Neural progenitor cell (in vitro differentiated cells): ENCODE measurements around the gene ATXN10. TPM values are rescaled to one million over a fixed set of nuclear protein-coding genes. Genes with fewer than 3 reads are reported as not detected.
"Not testable (repeated sequence)": the region's sequence is repeated elsewhere in the genome, so short reads cannot be mapped to it uniquely, and the experiment has no call there.

Experiments
- DNase-seq: peaks from one replicate; pipeline ENCODE4 v3.0.0-alpha.2; 2016; ENCODE audit warnings: low spot score
- H2AFZ ChIP-seq: fragments of 200-600 bp; sonication (generic); replicated peaks from 2 replicates; pipeline ENCODE4 v1.6.1; 2016; ENCODE audit warnings: antibody characterized with exemption
- H3F3A ChIP-seq: fragments of 200-600 bp; sonication (generic); 2 replicates; pipeline ENCODE4 v1.6.1; 2016; ENCODE audit warnings: antibody characterized with exemption, low read depth
- H3K27ac ChIP-seq: fragments of 200-600 bp; sonication (generic); 2 replicates; pipeline ENCODE4 v1.5.1; 2016; ENCODE audit warnings: mild to moderate bottlenecking
- H3K27me3 ChIP-seq: fragments of 200-600 bp; sonication (generic); 2 replicates; pipeline ENCODE4 v1.6.1; 2016; ENCODE audit warnings: mild to moderate bottlenecking, moderate library complexity
- H3K36me3 ChIP-seq: fragments of 200-600 bp; sonication (generic); 2 replicates; pipeline ENCODE4 v1.5.1; 2016
- H3K4me1 ChIP-seq: fragments of 200-600 bp; sonication (generic); 2 replicates; pipeline ENCODE4 v1.6.1; 2016; ENCODE audit warnings: mixed run types
- H3K4me2 ChIP-seq: fragments of 200-600 bp; sonication (generic); 2 replicates; pipeline ENCODE4 v1.6.1; 2016
- H3K4me3 ChIP-seq: fragments of 200-600 bp; sonication (generic); 2 replicates; pipeline ENCODE4 v1.5.1; 2016
- H3K79me2 ChIP-seq: fragments of 200-600 bp; sonication (generic); 2 replicates; pipeline ENCODE4 v1.6.1; 2016; ENCODE audit warnings: low read depth
- H3K9ac ChIP-seq: fragments of 200-600 bp; sonication (generic); 2 replicates; pipeline ENCODE4 v1.6.1; 2016
- H3K9me3 ChIP-seq: fragments of 200-600 bp; sonication (generic); 2 replicates; pipeline ENCODE4 v1.5.1; 2016; ENCODE audit warnings: low read depth
- H4K20me1 ChIP-seq: fragments of 200-600 bp; sonication (generic); 2 replicates; pipeline ENCODE4 v1.6.1; 2016; ENCODE audit warnings: low read depth
- H3K27ac Mint-ChIP-seq: 3 replicates; pipeline ENCODE4 v1.8.0; 2021; ENCODE audit warnings: mixed read lengths
- H3K27me3 Mint-ChIP-seq: 2 replicates; pipeline ENCODE4 v1.8.0; 2022; ENCODE audit warnings: low read depth, mild to moderate bottlenecking, inconsistent platforms, moderate library complexity, mixed read lengths; ENCODE audit not compliant: insufficient read depth
- H3K36me3 Mint-ChIP-seq: 3 replicates; pipeline ENCODE4 v1.8.0; 2021; ENCODE audit warnings: mixed read lengths
- H3K4me1 Mint-ChIP-seq: 3 replicates; pipeline ENCODE4 v1.8.0; 2021; ENCODE audit warnings: mixed read lengths
- H3K4me3 Mint-ChIP-seq: 3 replicates; pipeline ENCODE4 v1.8.0; 2021; ENCODE audit warnings: mild to moderate bottlenecking, moderate library complexity, mixed read lengths
- H3K9me3 Mint-ChIP-seq: 3 replicates; pipeline ENCODE4 v1.8.0; 2020; ENCODE audit warnings: mixed read lengths
- CTCF ChIP-seq: fragments of 200-600 bp; sonication (generic); IDR thresholded peaks from 2 replicates; pipeline ENCODE4 v1.5.1; 2017; ENCODE audit warnings: antibody characterized with exemption, mild to moderate bottlenecking
- EZH2 ChIP-seq: fragments of 200-600 bp; sonication (generic); IDR thresholded peaks from 2 replicates; pipeline ENCODE4 v1.6.1; 2017; ENCODE audit warnings: antibody characterized with exemption, mild to moderate bottlenecking, moderate library complexity
- EZH2phosphoT487 ChIP-seq: fragments of 200-600 bp; sonication (generic); IDR thresholded peaks from 2 replicates; pipeline ENCODE4 v1.6.1; 2017; ENCODE audit warnings: antibody characterized with exemption
- total RNA-seq: library from RNA; depleted of rRNA; stranded (reverse); fragments of >200 nt; gene quantifications from 2 replicates; pipeline ENCODE4 v1.2.3, GENCODE V29; 2015; ENCODE audit warnings: low replicate concordance

ATXN10 gene
- total RNA-seq, 1 donor from 2014 or later, result 168 TPM

DNA sequence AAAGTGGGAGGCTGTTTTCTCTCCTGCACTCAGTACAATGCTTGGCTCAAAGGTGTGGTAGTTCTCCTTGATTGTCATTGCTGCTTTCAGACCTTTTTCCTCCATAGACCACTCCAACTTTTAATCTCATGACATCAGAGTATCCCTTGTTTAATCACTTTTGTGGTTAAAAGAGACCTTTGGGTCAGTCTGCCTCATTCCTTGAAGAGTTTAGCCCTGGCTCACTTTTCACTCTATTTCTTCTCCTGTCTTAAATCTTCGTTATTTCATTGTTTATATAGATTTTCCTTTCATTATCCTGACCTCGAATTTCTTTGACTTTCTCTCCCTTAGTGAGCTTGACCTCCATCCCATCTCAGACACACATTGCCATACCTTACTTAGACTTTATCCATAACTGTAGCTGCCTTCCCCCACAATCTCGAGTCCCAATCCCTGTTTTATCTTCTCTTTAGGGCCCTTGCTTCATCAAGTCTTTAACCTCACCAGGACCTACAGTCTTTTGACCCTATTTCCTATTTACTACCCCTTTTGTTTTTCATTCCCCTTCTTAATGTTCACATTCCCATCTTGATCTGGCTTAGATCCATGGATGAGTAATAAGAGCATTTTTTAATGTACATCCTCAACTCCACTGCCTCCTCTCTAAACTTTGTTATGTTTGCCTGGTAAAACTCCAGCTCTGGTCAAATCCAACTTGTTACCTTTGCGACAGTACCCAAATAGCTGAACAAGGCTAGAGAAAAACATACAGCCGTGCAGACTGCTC lies 9.5 kb downstream of the ATXN10 start:
- Histone ChIP-seq H3K9ac (no peak overlapping the region), H3K79me2 (peaks cover 100% of the 10 kb centered on the region), H3K4me2 (no peak overlapping the region), H3K4me3 (no peak overlapping the region), H3K9me3 (no peaks in the 10 kb centered on the region), H3K4me1 (no peaks in the 10 kb centered on the region), H3K27me3 (no peaks in the 10 kb centered on the region), H4K20me1 (peaks cover 98% of the 10 kb centered on the region), H3K27ac (no peak overlapping the region), H2AFZ (no peak overlapping the region), H3F3A (no peaks in the 10 kb centered on the region), H3K36me3 (no peaks in the 10 kb centered on the region)
- no peak for DNase-seq
- no peaks in the 10 kb centered on the region for H3K27me3 Mint-ChIP-seq
- TF ChIP-seq CTCF (no peak), EZH2phosphoT487 (no peak), EZH2 (no peak)
- no peak overlapping the region for H3K27ac Mint-ChIP-seq
- no peak overlapping the region for H3K4me3 Mint-ChIP-seq
- H3K4me1 Mint-ChIP-seq, result peaks cover 2% of the 10 kb centered on the region
- H3K36me3 Mint-ChIP-seq, result peaks cover 5% of the 10 kb centered on the region
- no peaks in the 10 kb centered on the region for H3K9me3 Mint-ChIP-seq

DNA sequence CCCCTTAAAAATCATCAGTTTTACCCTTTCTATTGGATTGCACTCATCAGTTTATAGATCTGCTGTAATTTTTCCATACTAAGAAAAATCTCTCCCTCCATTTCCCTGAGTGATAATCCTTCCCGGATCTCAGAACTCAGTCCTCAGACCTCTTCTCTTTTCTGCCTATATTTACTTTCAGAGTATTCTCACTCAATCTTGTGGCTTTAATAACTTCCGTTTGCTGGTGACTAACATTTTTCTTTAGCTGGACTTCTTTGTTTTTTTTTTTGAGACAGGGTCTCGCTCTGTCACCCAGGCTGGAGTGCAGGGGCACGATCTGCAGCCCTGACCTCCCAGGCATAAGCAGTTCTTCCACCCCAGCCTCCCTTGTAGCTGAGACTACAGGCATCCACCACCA lies 10.4 kb downstream of the ATXN10 start:
- no peak for TF ChIP-seq CTCF
- TF ChIP-seq EZH2phosphoT487, result no peak
- TF ChIP-seq EZH2, result no peak
- Histone ChIP-seq H3K36me3 (no peaks in the 10 kb centered on the region), H4K20me1 (peaks cover 100% of the 10 kb centered on the region), H3K4me2 (no peak overlapping the region), H3F3A (no peaks in the 10 kb centered on the region), H3K27me3 (no peaks in the 10 kb centered on the region), H2AFZ (no peak overlapping the region), H3K9me3 (no peaks in the 10 kb centered on the region), H3K9ac (no peak overlapping the region), H3K4me3 (no peak overlapping the region), H3K79me2 (peaks cover 100% of the 10 kb centered on the region), H3K27ac (no peak overlapping the region), H3K4me1 (no peaks in the 10 kb centered on the region)
- no peak for DNase-seq
- Mint-ChIP-seq H3K36me3 (peaks cover 2% of the 10 kb centered on the region), H3K9me3 (no peaks in the 10 kb centered on the region), H3K27me3 (no peaks in the 10 kb centered on the region), H3K4me1 (peaks cover 2% of the 10 kb centered on the region), H3K4me3 (no peak overlapping the region), H3K27ac (no peak overlapping the region)

- H3F3A ChIP-seq, H3K27me3 Mint-ChIP-seq, H3K9ac ChIP-seq, H3K4me2 ChIP-seq, DNase-seq, H3K27ac ChIP-seq, H3K27me3 ChIP-seq, H3K9me3 ChIP-seq, H3K36me3 Mint-ChIP-seq, H3K4me1 ChIP-seq, H3K9me3 Mint-ChIP-seq, H3K4me3 Mint-ChIP-seq, H2AFZ ChIP-seq, H3K4me3 ChIP-seq, H3K36me3 ChIP-seq, H3K27ac Mint-ChIP-seq, H3K4me1 Mint-ChIP-seq: not testable (repeated sequence)
- Histone ChIP-seq H3K79me2 (peaks cover 100% of the 10 kb centered on the region), H4K20me1 (peaks cover 100% of the 10 kb centered on the region)
Measured at GRCh38 chr22:45682773-45683172, 11.1 kb downstream of the ATXN10 start.

GRCh38 chr22:45683248-45683647 lies 11.6 kb downstream of the ATXN10 start:
- H3K27me3 Mint-ChIP-seq, result no peaks in the 10 kb centered on the region
- H3F3A ChIP-seq, result no peaks in the 10 kb centered on the region
- no peak overlapping the region for H3K27ac Mint-ChIP-seq
- no peaks in the 10 kb centered on the region for H3K36me3 ChIP-seq
- peaks cover 6% of the 10 kb centered on the region for H3K4me1 Mint-ChIP-seq
- H3K9me3 ChIP-seq, result no peaks in the 10 kb centered on the region
- H3K4me3 ChIP-seq, result no peak overlapping the region
- peaks cover 3% of the 10 kb centered on the region for H3K36me3 Mint-ChIP-seq
- H3K9ac ChIP-seq, result no peak overlapping the region
- H3K4me3 Mint-ChIP-seq, result no peak overlapping the region
- H3K4me2 ChIP-seq, result no peak overlapping the region
- peaks cover 100% of the 10 kb centered on the region for H3K79me2 ChIP-seq
- H4K20me1 ChIP-seq, result peaks cover 100% of the 10 kb centered on the region
- H2AFZ ChIP-seq, result no peak overlapping the region
- DNase-seq, result no peak
- no peak overlapping the region for H3K27ac ChIP-seq
- no peaks in the 10 kb centered on the region for H3K4me1 ChIP-seq
- H3K9me3 Mint-ChIP-seq, result no peaks in the 10 kb centered on the region
- H3K27me3 ChIP-seq, result no peaks in the 10 kb centered on the region
- no peak for TF ChIP-seq EZH2
- TF ChIP-seq CTCF, result no peak
- TF ChIP-seq EZH2phosphoT487, result no peak
